ENCODE results near the gene KCNB1. TPM values are rescaled to one million over a fixed set of nuclear protein-coding genes. Genes with fewer than 3 reads are reported as not detected.

KCNB1 gene
- total RNA-seq, 1 experiment from 2014 or later, result 0.68 TPM

GRCh38 chr20:49323622-49324238 lies 158.7 kb downstream of the KCNB1 start:
- H3K79me1 ChIP-seq (ENCODE audit: insufficient read depth, low read depth, low read length, poor library complexity, severe bottlenecking), result no peaks in the 10 kb centered on the region
- H3K4me1 ChIP-seq (ENCODE audit: insufficient read depth, low read length), result 0 out of 2 replicates have a peak, but pooled peaks cover 5% of the 10 kb centered on the region
- no peak overlapping the region for H2BK15ac ChIP-seq (ENCODE audit: low read depth, low read length)
- H3K4me2 ChIP-seq (ENCODE audit: insufficient read depth, insufficient read length, low read length), result no peak overlapping the region
- H2AFZ ChIP-seq (ENCODE audit: low read length), result no peak overlapping the region
- H3K9me3 ChIP-seq (ENCODE audit: control insufficient read depth, low read depth, low read length), result no peaks in the 10 kb centered on the region
- Mint-ChIP-seq H3K27me3 (ENCODE audit: low read depth) (peaks cover 32% of the 10 kb centered on the region), H3K4me3 (no peak overlapping the region; a peak in 1 of 5 replicates), H3K27ac (peak overlapping the region in 1 of 3 experiments; percentile 61; a peak in 1 of 7 replicates), H3K9me3 (no peaks in the 10 kb centered on the region), H3K36me3 (ENCODE audit: insufficient read depth in 1 of 3, low read depth in 3 of 3) (no peaks in the 10 kb centered on the region), H3K4me1 (peaks cover 29 to 42% of the 10 kb centered on the region in 2 experiments)
- H2AK5ac ChIP-seq (ENCODE audit: insufficient read length, low read length), result no peak overlapping the region
- no peak overlapping the region for H2BK5ac ChIP-seq (ENCODE audit: insufficient read length, low read length)
- no peak overlapping the region for H3K4ac ChIP-seq (ENCODE audit: low read depth, low read length)
- H4K91ac ChIP-seq (ENCODE audit: insufficient read length, low read depth, low read length), result no peak overlapping the region
- no peak overlapping the region for H3K9ac ChIP-seq (ENCODE audit: extremely low read depth, insufficient read length, low read length)
- no peak overlapping the region; the same call in 1 of the 2 replicates for H3K14ac ChIP-seq (ENCODE audit: insufficient read depth, low read length)
- H3K23me2 ChIP-seq (ENCODE audit: insufficient read length, low read depth, low read length, poor library complexity, severe bottlenecking), result peaks cover 3% of the 10 kb centered on the region
- no peaks in the 10 kb centered on the region for H3K79me2 ChIP-seq (ENCODE audit: insufficient read depth, low read length)
- H2BK20ac ChIP-seq (ENCODE audit: low read depth, low read length, poor library complexity, severe bottlenecking), result no peak overlapping the region
- H3K18ac ChIP-seq (ENCODE audit: insufficient read length, low read depth, low read length), result peak overlapping the region; percentile 35
- peak; percentile 53 for DNase-seq
- no peak overlapping the region for H3K23ac ChIP-seq (ENCODE audit: insufficient read length, low read depth, low read length)
- no CpG with 5 or more reads among the region's 9 CpGs for WGBS (ENCODE audit: extremely low coverage, insufficient read length, low lambda C conversion rate)
- H2BK12ac ChIP-seq (ENCODE audit: insufficient read length, low read depth, low read length), result no peak overlapping the region
- H4K20me1 ChIP-seq (ENCODE audit: control insufficient read depth, insufficient read depth, insufficient read length), result no peaks in the 10 kb centered on the region
- no peak overlapping the region for H3T11ph ChIP-seq (ENCODE audit: low read length)
- H3K56ac ChIP-seq (ENCODE audit: insufficient read length, low read depth, low read length), result no peak overlapping the region
- H3K27ac ChIP-seq (ENCODE audit: insufficient read length, low read depth, low read length), result no peak overlapping the region
- peak; percentile 31; the same call in 1 of the 3 replicates for TF ChIP-seq CTCF (conservative IDR thresholded peaks at IDR 0.05)
- peaks cover 11% of the 10 kb centered on the region; the same call in 1 of the 2 replicates for H3K27me3 ChIP-seq (ENCODE audit: insufficient read depth, low read length)
- H2BK120ac ChIP-seq (ENCODE audit: low read depth, low read length, poor library complexity, severe bottlenecking), result no peak overlapping the region
- no peak overlapping the region for H4K8ac ChIP-seq (replicated peaks; ENCODE audit: insufficient read length, low read depth, low read length)
- H4K5ac ChIP-seq (ENCODE audit: insufficient read length, low read depth, low read length), result no peak overlapping the region

Data from H9 (cell line).